Activated naive CD4-positive, alpha-beta T cell treated with anti-CD3 and anti-CD28 coated beads, Interleukin-2, amount 50 U/mL, for 16 hours (primary cell): ENCODE measurements around the gene TTLL12.
A peak's percentile ranks its signal among the peaks of the same experiment; 100 is the strongest.

Experiments
- DNase-seq: peaks from one replicate; pipeline ENCODE4 v3.0.0-alpha.2; 2020

TTLL12 gene

GRCh38 chr22:43198126-43198525 is 11.2 kb upstream of the TTLL12 start:
- no peak for DNase-seq

- no peak for DNase-seq
Measured at GRCh38 chr22:43197271-43197941, 10.5 kb upstream of the TTLL12 start.

GRCh38 chr22:43191831-43192230 is 4.9 kb upstream of the TTLL12 start:
- DNase-seq: no peak

- DNase-seq: no peak
Measured at GRCh38 chr22:43188829-43189545, 2.1 kb upstream of the TTLL12 start.

- DNase-seq: peak; percentile 97
Measured at GRCh38 chr22:43187171-43188099, 501 bp upstream of the TTLL12 start.

GRCh38 chr22:43185860-43186261 is 1.1 kb downstream of the TTLL12 start:
- no peak for DNase-seq

GRCh38 chr22:43183496-43184277 is 3.2 kb downstream of the TTLL12 start:
- DNase-seq: no peak

GRCh38 chr22:43182726-43183125 is 4.2 kb downstream of the TTLL12 start:
- no peak for DNase-seq

GRCh38 chr22:43182118-43182517 is 4.8 kb downstream of the TTLL12 start:
- DNase-seq: no peak

GRCh38 chr22:43181321-43182076 is 5.4 kb downstream of the TTLL12 start:
- no peak for DNase-seq

- no peak for DNase-seq
Measured at GRCh38 chr22:43180670-43181069, 6.3 kb downstream of the TTLL12 start.

- no peak for DNase-seq
Measured at GRCh38 chr22:43179911-43180195, 7.1 kb downstream of the TTLL12 start.

- DNase-seq: no peak
Measured at GRCh38 chr22:43179146-43179910, 7.6 kb downstream of the TTLL12 start.

GRCh38 chr22:43177479-43177878 is 9.5 kb downstream of the TTLL12 start:
- DNase-seq: no peak

- no peak for DNase-seq
Measured at GRCh38 chr22:43176090-43176489, 10.8 kb downstream of the TTLL12 start.

- no peak for DNase-seq
Measured at GRCh38 chr22:43174941-43175531, 11.9 kb downstream of the TTLL12 start.

GRCh38 chr22:43173976-43174720 is 12.8 kb downstream of the TTLL12 start:
- no peak for DNase-seq

- DNase-seq: no peak
Measured at GRCh38 chr22:43173566-43173965, 13.4 kb downstream of the TTLL12 start.

- DNase-seq: no peak
Measured at GRCh38 chr22:43172191-43172590, 14.7 kb downstream of the TTLL12 start.

- no peak for DNase-seq
Measured at GRCh38 chr22:43171607-43172006, 15.3 kb downstream of the TTLL12 start.
